Fibroblast of skin of left biceps (primary cell): ENCODE results near the gene PANK1.
"Not testable (repeated sequence)": the region's sequence is repeated elsewhere in the genome, so short reads cannot be mapped to it uniquely, and the experiment has no call there.

Source experiments
- DNase-seq, 2 experiments: peaks; one replicate each; pipeline ENCODE4 v3.0.0-alpha.2; 2013; ENCODE audit warnings: low read depth in 2 of 2

PANK1 gene

GRCh38 chr10:89620296-89620695, 24.7 kb downstream of the PANK1 start:
- not testable (repeated sequence) for DNase-seq

GRCh38 chr10:89615824-89616223, 29.2 kb downstream of the PANK1 start:
- DNase-seq, result no peak

DNA sequence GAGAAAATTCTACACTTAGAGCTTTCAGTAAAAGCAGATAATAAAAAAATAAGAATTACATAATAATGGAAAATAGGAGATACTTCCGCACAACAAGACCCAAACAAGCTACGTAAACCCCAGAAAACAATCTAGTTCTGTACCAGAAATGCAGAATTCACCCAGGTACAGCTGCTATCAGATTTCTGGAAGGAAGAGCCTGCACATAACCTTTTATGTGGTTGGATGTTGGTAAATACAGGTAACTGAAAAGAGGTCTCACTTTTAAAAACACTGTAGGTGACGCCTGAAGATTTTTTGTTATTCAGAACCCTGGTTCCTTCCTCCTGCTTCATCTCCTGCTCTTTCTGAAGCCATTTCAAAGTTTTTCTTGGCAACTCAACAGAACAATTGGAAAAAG, 29.9 kb downstream of the PANK1 start:
- DNase-seq, result no peak

DNA sequence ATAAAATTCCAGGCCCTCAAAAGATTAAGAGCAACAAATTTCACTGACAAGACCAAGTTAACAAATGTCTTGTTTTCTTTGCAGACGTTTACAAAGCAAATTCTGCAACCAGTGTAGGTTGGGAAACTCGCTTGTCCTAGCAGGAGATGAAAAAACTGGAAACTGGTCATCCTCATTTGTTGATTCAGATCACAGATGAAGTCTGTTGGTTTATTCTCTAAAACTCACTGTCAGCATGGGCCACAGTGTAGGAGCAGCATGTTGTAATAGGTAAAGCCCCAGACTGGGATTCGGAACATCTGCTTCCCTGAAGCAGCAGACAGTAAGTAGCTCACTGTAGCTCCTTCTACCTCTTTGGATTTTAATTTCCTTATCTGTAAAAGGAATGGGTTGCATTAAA, 31.5 kb downstream of the PANK1 start:
- no peak for DNase-seq

GRCh38 chr10:89611282-89611681, 33.8 kb downstream of the PANK1 start:
- no peak for DNase-seq

- no peak for DNase-seq
Measured at GRCh38 chr10:89609833-89610346, 35.2 kb downstream of the PANK1 start.

- no peak for DNase-seq
Measured at GRCh38 chr10:89604200-89604599, 40.8 kb downstream of the PANK1 start.

DNA sequence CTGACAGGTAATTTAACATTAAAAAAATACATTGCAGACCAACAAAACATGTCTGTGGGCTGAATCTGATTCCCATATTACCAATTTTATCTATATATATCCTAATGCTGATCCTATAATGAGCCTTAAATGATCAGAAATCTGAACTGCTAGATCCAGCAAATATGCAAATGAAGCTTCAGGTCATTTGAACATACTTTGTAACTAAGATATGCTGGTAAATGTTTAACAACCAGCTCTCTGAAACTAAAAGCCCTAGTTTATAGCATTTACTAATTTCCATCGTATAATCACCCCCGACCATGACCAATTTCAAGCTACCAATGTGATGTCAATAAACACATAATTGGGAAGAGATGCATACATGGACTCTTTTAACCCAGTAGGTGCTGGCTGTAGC, 42.1 kb downstream of the PANK1 start:
- DNase-seq, result no peak

GRCh38 chr10:89601728-89602361, 43.2 kb downstream of the PANK1 start:
- DNase-seq, result no peak

DNA sequence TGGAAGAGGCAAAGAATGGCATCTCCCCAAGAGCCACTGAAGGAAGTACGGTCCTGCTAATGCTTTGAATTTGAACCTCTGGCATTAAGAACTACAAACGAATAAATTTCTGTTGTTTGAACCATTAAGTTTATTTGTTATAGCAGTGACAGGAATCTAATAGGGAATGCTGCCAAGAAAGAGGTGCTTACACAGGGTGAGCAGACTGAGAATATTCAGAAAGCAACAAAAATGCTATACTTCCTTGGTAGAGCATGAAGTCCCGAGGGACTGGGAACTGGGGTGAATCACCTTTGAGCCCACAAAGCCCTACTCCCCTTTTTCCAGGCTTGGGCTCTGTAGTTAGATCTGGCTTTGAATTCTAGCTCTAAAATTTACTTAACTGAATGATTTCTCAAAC, 45.0 kb downstream of the PANK1 start:
- DNase-seq, result no peak

- DNase-seq, result no peak
Measured at GRCh38 chr10:89593043-89593442, 52.0 kb downstream of the PANK1 start.

DNA sequence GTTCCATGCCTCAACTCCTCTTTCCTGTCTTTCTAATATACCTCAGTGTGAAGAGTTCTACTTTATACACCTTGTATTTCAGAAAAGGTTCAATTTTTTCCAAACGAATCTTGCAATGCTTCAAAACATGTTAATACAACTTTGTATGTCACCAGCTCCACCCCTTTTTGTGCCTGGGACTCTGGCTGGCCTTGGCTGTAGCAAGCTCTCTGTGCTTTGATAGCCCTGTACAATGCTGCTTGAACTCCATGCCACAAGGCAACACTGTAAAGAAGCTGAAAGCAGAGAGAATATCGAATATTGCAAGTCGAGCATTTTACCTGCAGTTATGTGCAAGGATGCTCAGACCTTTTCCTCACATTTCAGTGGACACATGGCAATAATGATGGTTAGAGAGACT, 52.5 kb downstream of the PANK1 start:
- no peak for DNase-seq

DNA sequence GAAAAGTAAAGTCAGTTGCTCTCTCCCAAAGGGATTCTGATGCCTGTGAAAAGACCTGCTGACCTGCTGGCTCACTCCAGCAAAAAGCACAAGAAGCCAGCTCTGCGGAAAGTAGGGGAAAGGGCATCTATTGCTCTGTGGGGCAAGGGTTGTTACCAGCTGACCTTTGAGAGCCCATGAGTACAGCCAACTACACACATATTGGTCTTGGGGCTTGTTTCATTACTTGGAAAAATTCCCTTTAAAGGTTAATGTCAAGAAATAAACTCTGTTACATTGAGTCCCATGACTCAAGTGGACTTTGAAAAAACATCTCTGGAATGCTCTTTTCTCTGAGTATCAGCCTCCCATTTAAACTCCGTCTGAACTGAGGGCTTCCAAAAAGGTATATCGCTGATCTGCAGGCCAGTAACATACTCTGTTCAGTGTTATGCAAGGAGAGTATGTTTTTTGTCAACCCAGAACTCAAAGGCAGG, 53.2 kb downstream of the PANK1 start:
- no peak for DNase-seq

DNA sequence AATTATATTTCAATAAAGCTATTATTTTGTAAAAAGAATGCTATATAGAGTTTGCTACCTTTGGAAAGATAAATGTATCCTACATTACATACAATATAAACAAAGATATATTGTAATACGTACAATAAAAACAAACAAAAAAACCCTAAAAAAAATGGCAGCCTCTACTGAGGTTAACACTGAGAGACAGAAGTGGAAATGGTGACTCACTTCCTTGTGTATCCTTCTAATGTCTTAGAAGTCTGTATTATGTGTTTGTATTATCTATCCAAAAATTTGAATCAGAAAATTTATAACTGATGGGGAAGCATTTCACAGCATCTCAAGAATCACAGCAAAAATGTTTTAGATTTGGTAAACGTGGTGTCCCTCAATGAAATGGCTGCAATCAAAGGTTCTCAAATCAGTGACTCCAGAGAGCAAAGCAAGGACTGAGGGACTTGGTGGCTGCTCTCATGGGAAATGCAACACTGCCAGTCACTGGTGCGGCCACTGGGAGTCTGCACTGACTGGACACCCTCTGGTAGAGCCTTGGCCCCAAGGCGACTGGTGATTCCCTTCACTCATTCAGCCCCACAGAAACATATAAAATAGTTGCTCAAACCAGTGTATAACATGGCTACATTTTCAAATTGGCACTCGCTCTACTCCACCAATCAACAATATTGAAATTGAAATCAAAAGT, 53.8 kb downstream of the PANK1 start:
- DNase-seq, result no peak

GRCh38 chr10:89590326-89590725, 54.7 kb downstream of the PANK1 start:
- DNase-seq, result no peak

- no peak for DNase-seq
Measured at GRCh38 chr10:89589101-89589720, 55.8 kb downstream of the PANK1 start.

DNA sequence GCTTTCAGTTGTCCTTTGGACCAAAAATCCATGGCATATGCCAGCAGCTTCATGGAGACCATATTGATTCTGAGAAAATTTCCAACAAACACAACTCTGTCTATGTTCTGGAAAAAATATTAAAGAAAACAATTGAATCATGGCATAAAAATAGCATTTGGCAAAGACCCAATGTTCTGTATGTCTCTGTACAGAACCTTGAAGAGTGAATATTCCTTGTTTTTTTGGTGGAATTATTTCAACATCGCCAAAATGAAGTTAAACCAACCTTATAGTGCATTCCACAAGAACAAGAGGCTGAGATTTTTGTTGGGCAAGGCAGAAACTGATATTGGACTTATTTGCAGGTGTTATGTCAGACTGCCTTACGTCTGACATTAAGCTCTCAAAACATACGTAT, 56.4 kb downstream of the PANK1 start:
- no peak for DNase-seq

DNA sequence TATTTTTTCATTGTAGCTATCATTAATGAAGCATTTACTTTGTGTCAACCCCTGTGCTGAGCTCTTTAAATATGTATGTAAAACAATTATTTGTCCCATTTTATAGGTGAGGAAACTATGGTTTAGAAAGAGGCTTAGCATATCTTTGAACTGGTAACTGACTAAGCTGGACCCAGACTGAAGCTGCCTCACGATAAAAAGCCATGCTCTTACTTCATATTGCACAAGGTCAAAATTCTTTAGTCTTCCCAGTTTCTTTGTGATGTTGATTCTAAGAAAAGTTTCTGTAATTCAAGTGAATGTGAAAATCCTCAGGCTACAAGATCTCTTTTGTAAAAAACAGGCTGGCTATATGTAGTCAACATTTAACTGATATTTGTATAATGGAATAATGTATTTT, 63.0 kb downstream of the PANK1 start:
- no peak for DNase-seq

- no peak for DNase-seq
Measured at GRCh38 chr10:89580243-89580642, 64.8 kb downstream of the PANK1 start.

DNA sequence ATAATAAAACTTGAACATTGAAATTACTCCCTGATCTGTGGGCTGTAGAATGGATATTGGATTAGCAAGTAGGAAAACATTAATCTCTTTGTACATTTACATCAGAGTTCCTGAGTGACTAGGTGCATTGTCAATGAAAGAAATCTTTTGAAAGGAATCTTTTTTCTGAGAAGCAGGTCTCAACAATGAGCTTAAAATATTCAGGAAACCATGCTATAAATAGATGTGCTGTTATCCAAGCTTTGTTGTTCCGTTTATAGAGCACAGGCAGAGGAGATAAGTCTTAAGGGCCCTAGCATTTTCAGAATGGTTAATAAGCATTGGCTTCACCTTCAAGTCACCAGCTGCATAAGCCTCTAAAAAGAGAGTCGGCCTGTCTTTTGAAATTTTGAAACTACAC, 68.3 kb downstream of the PANK1 start:
- DNase-seq, result no peak

DNA sequence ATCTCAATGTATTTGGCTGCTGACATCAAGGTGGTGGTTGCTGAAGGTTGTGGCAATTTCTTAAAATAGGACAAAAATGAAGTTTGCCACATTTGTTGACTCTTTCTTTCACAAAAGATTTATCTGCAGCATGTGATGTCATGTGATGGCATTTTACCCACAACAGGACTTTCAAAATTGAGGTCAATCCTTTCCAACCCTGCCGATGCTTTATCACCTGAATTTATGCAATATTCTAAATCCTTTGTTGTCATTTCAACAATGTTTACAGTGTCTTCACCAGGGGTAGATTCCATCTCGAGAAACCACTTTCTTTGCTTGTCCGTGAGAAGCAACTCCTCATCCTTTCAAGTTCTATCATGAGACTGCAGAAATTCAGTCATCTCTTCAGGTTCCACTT, 69.0 kb downstream of the PANK1 start:
- DNase-seq, result no peak

DNA sequence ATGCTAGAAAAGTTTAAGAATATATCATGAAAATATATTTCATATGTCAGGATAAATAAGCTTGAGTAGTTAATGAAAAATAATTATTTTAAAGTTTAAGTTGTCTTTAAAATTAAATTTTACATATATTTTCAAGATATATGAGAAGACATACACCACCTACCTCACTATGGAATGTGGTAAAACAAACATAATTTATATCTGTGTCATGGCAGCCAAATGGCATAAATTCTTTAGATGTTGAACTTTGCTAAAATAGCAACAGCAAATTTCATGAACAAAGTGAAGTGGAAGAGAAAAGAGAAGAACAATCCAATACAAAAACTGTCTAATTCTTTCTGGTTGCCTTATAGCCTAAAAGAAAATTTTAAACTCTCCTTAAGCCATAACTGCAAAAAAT, 70.0 kb downstream of the PANK1 start:
- DNase-seq, result no peak

- no peak for DNase-seq
Measured at GRCh38 chr10:89574368-89574767, 70.7 kb downstream of the PANK1 start.
